Ovary (tissue), 9 donors: ENCODE results near the gene TRIM32. TPM values are rescaled to one million over a fixed set of nuclear protein-coding genes. Genes with fewer than 3 reads are reported as not detected.

ENCODE experiments used
- DNase-seq, 5 donors: peaks; one replicate each; pipeline ENCODE4 v3.0.0-alpha.2; 2019 to 2020
- H3K27ac ChIP-seq, 2 donors: fragments of 200-600 bp; one replicate each; pipeline versions ENCODE4 v1.5.1 to v1.8.0; 2019 to 2022
- H3K27me3 ChIP-seq: fragments of 200-600 bp; one replicate; pipeline ENCODE4 v1.8.0; 2022
- H3K36me3 ChIP-seq: fragments of 200-600 bp; sonication (generic); one replicate; pipeline ENCODE4 v1.5.1; 2019
- H3K4me1 ChIP-seq: one replicate; pipeline ENCODE4 v1.8.1; 2013; ENCODE audit warnings: mild to moderate bottlenecking, moderate library complexity; ENCODE audit not compliant: insufficient read depth
- H3K4me3 ChIP-seq: fragments of 200-600 bp; sonication (generic); one replicate; pipeline ENCODE4 v1.5.1; 2017
- H3K9me3 ChIP-seq, 2 donors: fragments of 200-600 bp in 1 of 2; sonication (generic) in 1 of 2; one replicate each; pipeline versions ENCODE4 v1.5.1 to v1.8.1; 2013 to 2019; ENCODE audit warnings: mild to moderate bottlenecking in 1 of 2, moderate library complexity in 1 of 2
- CTCF ChIP-seq, 3 donors: fragments of 450-650 bp in 2 of 3; fragments of 200-600 bp in 1 of 3; IDR thresholded peaks; one replicate each; pipeline versions ENCODE4 v1.5.1 to v1.8.0; 2016 to 2022; ENCODE audit warnings: antibody characterized with exemption in 3 of 3, mild to moderate bottlenecking in 1 of 3
- EP300 ChIP-seq: sonication (generic); formaldehyde crosslinking; IDR thresholded peaks from one replicate; pipeline ENCODE4 v1.6.1; 2017; ENCODE audit warnings: antibody characterized with exemption
- POLR2A ChIP-seq: fragments of 450-650 bp; IDR thresholded peaks from one replicate; pipeline ENCODE4 v1.6.1; 2017; ENCODE audit warnings: antibody characterized with exemption, mild to moderate bottlenecking, moderate library complexity
- WGBS, 3 donors: extraction: QIAGEN DNeasy Blood & Tissue Kit in 1 of 3; methylation state at CpG; one replicate each; pipeline versions ENCODE4 v1.1.5 to v1.1.7; 2013 to 2017; 5-methylcytosine and 5-hydroxymethylcytosine counted together
- intact Hi-C, 4 donors: fragments of 100-400 bp; cut with DNase I; formaldehyde crosslinking; loops; one replicate each; pipeline versions ENCODE4 v1.11.0 to v1.15.1; 2022 to 2023
- polyA plus RNA-seq, 2 donors: library from polyadenylated mRNA; stranded (reverse); fragments of 200-250 nt in 1 of 2; fragments of 350-450 nt in 1 of 2; fragmentation: Illumina TruSeq in 1 of 2; extraction: RNeasy Lipid Tissue Mini Kit (QIAGEN cat#74804) in 1 of 2; gene quantifications; one replicate each; pipeline ENCODE4 v1.2.3, GENCODE V29; 2013 to 2014
- total RNA-seq, 7 donors: library from RNA; depleted of rRNA in 2 of 7; stranded (reverse); fragments of >200 nt in 2 of 7; fragmentation: NEBNext Ultra II Directional in 3 of 7; extraction: Animal tissue kit (Norgen Biotek cat#: 25700) in 3 of 7; gene quantifications; one replicate each; pipeline versions ENCODE4 v1.1.0 to v1.2.4, GENCODE V29; 2016 to 2023
- donor health status: DM: no; HTN: no; CAD: no; lungs with moderate emphysema.
- donor health status: DM: no; HTN: no; CAD: no.
- donor health status: Bipolar disorder and iron deficiency.
- donor health status: DM: yes; HTN: yes; CAD: no.
- donor health status: DM: no; HTN: no; CAD: no.
- donor health status: DM: yes; HTN: yes; CAD: no.

The TRIM32 gene
- total and polyA plus RNA-seq, 9 donors: 7.0 to 29.2 (median 22.1) TPM

DNA sequence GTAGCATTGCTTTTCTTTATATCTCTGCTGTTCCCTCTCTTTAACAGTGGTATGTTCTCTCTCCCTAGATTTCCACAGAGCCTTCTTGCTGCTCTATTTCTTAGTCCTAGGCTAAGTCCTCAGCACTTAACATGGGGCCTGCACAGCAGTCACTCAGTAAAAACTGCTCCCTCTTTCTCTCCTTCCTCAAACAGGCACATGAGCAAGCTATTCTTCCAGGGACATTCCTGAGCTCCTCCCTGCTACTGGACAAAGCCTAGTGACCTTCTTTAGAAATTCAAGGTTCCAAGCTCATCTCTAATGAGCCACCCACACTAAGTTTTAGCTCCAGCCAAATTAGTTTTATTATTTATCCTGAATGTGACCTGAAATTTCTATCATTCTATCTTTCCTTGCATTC lies 39.5 kb downstream of the TRIM32 start:
- Histone ChIP-seq H3K4me1 (no peaks in the 10 kb centered on the region), H3K4me3 (no peak overlapping the region), H3K27ac (no peak overlapping the region), H3K9me3 (no peaks in the 10 kb centered on the region), H3K36me3 (no peaks in the 10 kb centered on the region), H3K27me3 (no peaks in the 10 kb centered on the region)
- TF ChIP-seq EP300: no peak
- no peak for DNase-seq
- intact Hi-C loops: no loop called here

GRCh38 chr9:116733010-116733641 lies 46.0 kb downstream of the TRIM32 start:
- no peaks in the 10 kb centered on the region for H3K36me3 ChIP-seq

DNA sequence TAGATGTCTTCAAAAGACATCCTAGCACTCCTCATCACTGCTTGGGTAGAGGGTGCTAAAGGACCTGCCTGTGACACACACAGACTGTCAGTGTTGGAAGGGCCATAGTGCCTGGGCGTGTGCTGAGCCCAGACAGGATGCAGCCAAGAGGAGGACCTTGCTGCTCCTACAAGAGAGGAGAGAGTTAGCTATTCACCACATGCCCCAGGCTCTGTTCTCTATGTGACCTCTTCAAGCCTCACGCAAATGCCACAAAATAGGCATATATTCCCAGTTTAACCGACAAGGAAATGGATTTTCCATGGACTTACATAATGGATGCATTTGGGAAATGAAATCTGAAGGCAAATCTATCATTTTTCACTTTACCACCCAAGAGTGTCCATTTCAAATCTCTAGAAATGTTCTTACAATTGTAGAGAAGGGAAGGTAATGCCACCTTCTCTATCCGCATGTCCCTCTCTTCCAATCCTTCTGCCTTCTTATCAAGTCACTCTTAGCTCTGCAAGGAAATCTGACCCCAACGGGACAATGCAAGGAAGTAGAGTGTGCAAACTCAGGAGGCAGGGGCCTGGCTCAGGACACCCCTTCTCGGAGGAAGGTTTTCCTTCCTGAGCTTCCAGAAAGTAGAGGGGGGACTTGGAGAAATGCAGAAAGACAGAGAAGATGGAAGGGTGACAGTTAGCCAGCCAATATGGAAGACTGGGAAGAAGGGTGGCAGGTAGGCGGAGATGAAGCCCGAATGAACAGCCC lies 49.5 kb downstream of the TRIM32 start:
- intact Hi-C loops: no loop called here

More at GRCh38 chr9:116733010-116733641, 46.0 kb downstream of the TRIM32 start:
- intact Hi-C loops: no loop called here
- TF ChIP-seq CTCF (IDR thresholded peaks at IDR 0.05): no peak
- TF ChIP-seq EP300: no peak
- no peak for TF ChIP-seq POLR2A
- no peak overlapping the region for H3K27ac ChIP-seq
- WGBS, 3 donors: 34 to 63% (median 35%) methylated on average over 9 of the region's 9 CpGs
- DNase-seq: no peak
- no peaks in the 10 kb centered on the region for H3K4me1 ChIP-seq
- no peaks in the 10 kb centered on the region for H3K27me3 ChIP-seq
- H3K9me3 ChIP-seq: no peaks in the 10 kb centered on the region
- no peak overlapping the region for H3K4me3 ChIP-seq

GRCh38 chr9:116737152-116737546 lies 50.0 kb downstream of the TRIM32 start:
- H3K27me3 ChIP-seq: no peaks in the 10 kb centered on the region
- intact Hi-C loops: no loop called here
- DNase-seq: peak; percentile 16 to 60 (median 37)
- WGBS, 3 donors: 11 to 18% (median 14%) methylated on average over 16 of the region's 16 CpGs
- H3K9me3 ChIP-seq: no peaks in the 10 kb centered on the region
- no peaks in the 10 kb centered on the region for H3K36me3 ChIP-seq
- H3K4me3 ChIP-seq: no peak overlapping the region
- H3K27ac ChIP-seq: no peak overlapping the region
- TF ChIP-seq CTCF (IDR thresholded peaks at IDR 0.05): peak in 1 of 3 donors; percentile 7
- TF ChIP-seq EP300: no peak
- no peaks in the 10 kb centered on the region for H3K4me1 ChIP-seq

More for the DNA sequence above, 49.5 kb downstream of the TRIM32 start:
- Histone ChIP-seq H3K36me3 (no peaks in the 10 kb centered on the region), H3K9me3 (no peaks in the 10 kb centered on the region), H3K27me3 (no peaks in the 10 kb centered on the region), H3K4me3 (no peak overlapping the region), H3K4me1 (no peaks in the 10 kb centered on the region), H3K27ac (no peak overlapping the region)
- no peak for DNase-seq
- TF ChIP-seq CTCF (IDR thresholded peaks at IDR 0.05): no peak
- TF ChIP-seq POLR2A: no peak
- TF ChIP-seq EP300: no peak
- 66 to 71% (median 68%) methylated on average over 8 of the region's 8 CpGs for WGBS, 3 donors
